Heart left ventricle (tissue), 13 donors: Measurements from ENCODE around the gene CTBP1.

Experiments used
- CTCF ChIP-seq, 12 donors: fragments of 200-600 bp; sonication (generic) in 4 of 12; IDR thresholded peaks; one replicate each; pipeline versions ENCODE4 v1.5.0 to v1.8.0; 2018 to 2022; ENCODE audit warnings: antibody characterized with exemption in 12 of 12, mild to moderate bottlenecking in 5 of 12
- POLR2A ChIP-seq, 2 donors: fragments of 450-650 bp; IDR thresholded peaks; one replicate each; pipeline ENCODE4 v1.6.1; 2017; ENCODE audit warnings: antibody characterized with exemption in 2 of 2, mild to moderate bottlenecking in 2 of 2, moderate library complexity in 2 of 2
- donor health status: ischemic (EF 13 %, LVEDD 7.1; RV severe dilation, severe dysfunction).
- donor health status: DM: no; HTN: yes; CAD: no.
- donor health status: DM: no; HTN: no; CAD: no.
- donor health status: ischemic (EF 25% LVEDD 6.9; RV normal size, moderate dysfunction).
- donor health status: ischemic (EF 25% LVEDD 5.7; RV mildly dilated, moderate dysfunction).
- donor health status: ischemic (EF 35%, LVEDD 5.7; RV mildly dilated, moderate dysfunction).
- donor health status: nonischemic (EF 11% LVEDD 7.7; RV severe dilation, severe dysfunction).
- donor health status: DM: yes; HTN: yes; CAD: no.
- donor health status: PGD.
- donor health status: ischemic (EF 29% LVEDD 5.4; RV normal size, mild dysfunction).
- donor health status: nonischemic (EF 23%, LVEDD 6.1; RV moderate dilation, normal function).

DNA sequence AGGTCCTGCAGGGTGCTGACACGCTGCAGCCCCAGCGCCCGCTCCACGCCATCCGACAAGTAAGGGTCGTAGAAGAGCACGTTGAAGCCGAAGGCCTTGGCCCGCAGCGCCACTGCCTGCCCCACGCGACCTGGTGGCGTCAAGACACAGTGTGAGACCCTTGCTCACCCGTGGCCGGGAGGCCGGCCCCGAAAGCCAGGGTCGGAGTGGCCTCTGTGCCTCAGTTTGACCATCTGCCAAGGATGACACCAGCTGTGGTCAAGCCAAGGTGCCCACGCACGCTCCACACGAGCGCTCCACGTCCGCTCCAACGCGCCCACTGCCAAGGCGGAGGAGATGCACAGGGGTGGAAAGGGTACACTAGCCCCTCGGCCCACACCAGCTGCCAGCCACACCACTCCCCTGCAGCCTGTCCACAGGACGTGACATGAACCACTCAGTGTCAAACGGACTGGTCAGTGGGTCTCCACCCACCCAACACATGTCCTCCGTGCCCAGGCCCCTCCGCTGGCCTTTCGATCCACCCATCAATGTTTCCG, 32.8 kb downstream of the CTBP1 start:
- TF ChIP-seq CTCF (IDR thresholded peaks at IDR 0.05) (no peak), POLR2A (IDR thresholded peaks at IDR 0.05) (no peak)
